Skeletal muscle satellite cell (primary cell): ENCODE results near the gene LHCGR.

ENCODE experiments used
- H3K27me3 ChIP-seq: 2 replicates; pipeline ENCODE4 v1.7.0; 2013; ENCODE audit warnings: low read length; ENCODE audit not compliant: control insufficient read depth, insufficient read depth
- H3K36me3 ChIP-seq: 2 replicates; pipeline ENCODE4 v1.7.0; 2013; ENCODE audit warnings: mild to moderate bottlenecking, control low read depth, low read length; ENCODE audit not compliant: insufficient read depth
- H3K4me1 ChIP-seq: 2 replicates; pipeline ENCODE4 v1.7.0; 2013; ENCODE audit warnings: low read length; ENCODE audit not compliant: control insufficient read depth, insufficient read depth
- H3K4me2 ChIP-seq: 2 replicates; pipeline ENCODE4 v1.7.0; 2013; ENCODE audit warnings: mild to moderate bottlenecking, low read length
- H3K4me3 ChIP-seq: 2 replicates; pipeline ENCODE4 v1.7.0; 2013; ENCODE audit warnings: low read length
- H3K9ac ChIP-seq: 2 replicates; pipeline ENCODE4 v1.7.0; 2013; ENCODE audit warnings: mild to moderate bottlenecking, low read depth, low read length, moderate library complexity
- H3K9me3 ChIP-seq: replicated peaks from 2 replicates; pipeline ENCODE4 v1.7.0; 2013; ENCODE audit warnings: mild to moderate bottlenecking, control low read depth, low read length

LHCGR gene

GRCh38 chr2:48699348-48699930 is 56.1 kb downstream of the LHCGR start:
- Histone ChIP-seq H3K4me2 (no peak overlapping the region), H3K27me3 (no peaks in the 10 kb centered on the region), H3K4me1 (no peaks in the 10 kb centered on the region), H3K36me3 (no peaks in the 10 kb centered on the region), H3K9ac (no peak overlapping the region), H3K4me3 (no peak overlapping the region), H3K9me3 (no peaks in the 10 kb centered on the region)

DNA sequence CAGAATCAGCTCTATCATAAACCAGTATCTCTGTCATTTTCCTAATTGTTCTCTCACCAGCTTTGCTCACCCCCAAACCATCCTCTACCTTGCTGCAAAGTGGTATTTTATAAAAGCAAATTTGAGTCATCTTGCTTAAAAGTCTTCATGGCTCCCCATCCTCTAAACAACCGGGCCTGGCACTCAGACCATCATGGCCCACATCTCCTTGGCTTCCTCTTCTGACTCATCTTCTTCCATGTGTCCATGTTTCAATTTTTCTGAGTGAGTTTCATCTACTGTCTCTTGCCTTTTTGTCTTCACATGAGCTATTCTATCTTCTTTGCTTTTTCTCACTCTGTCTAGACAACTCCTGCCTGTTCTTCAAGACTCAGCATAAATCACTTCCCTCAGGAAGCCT is 58.6 kb downstream of the LHCGR start:
- H3K4me2 ChIP-seq, result no peak overlapping the region
- H3K36me3 ChIP-seq, result no peaks in the 10 kb centered on the region
- H3K27me3 ChIP-seq, result no peaks in the 10 kb centered on the region
- no peaks in the 10 kb centered on the region for H3K4me1 ChIP-seq
- H3K9me3 ChIP-seq, result no peaks in the 10 kb centered on the region
- no peak overlapping the region for H3K4me3 ChIP-seq
- no peak overlapping the region for H3K9ac ChIP-seq

DNA sequence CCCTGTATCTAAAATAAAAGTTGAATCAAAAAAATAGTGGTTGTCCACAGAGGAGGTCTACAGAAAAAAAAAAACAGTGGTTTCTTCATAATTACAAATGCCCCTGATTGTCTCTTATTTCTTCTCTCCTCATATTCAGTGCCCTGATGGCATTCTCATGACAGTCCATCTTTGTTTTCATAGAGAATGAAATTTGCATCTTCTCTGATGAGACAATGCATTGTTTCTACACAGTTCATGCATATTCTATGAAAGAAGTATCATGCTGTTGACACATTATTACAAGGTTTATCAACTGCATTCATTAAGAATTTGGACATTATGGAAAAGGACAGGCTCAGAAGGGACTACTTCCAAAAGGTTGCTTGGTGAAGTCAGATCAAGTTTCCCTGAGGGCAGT is 59.5 kb downstream of the LHCGR start:
- H3K9ac ChIP-seq, result no peak overlapping the region
- H3K4me1 ChIP-seq, result no peaks in the 10 kb centered on the region
- no peak overlapping the region for H3K4me2 ChIP-seq
- no peaks in the 10 kb centered on the region for H3K27me3 ChIP-seq
- H3K4me3 ChIP-seq, result no peak overlapping the region
- H3K36me3 ChIP-seq, result no peaks in the 10 kb centered on the region
- H3K9me3 ChIP-seq, result no peaks in the 10 kb centered on the region

GRCh38 chr2:48694149-48694548 is 61.4 kb downstream of the LHCGR start:
- Histone ChIP-seq H3K9ac (no peak overlapping the region), H3K9me3 (no peaks in the 10 kb centered on the region), H3K27me3 (no peaks in the 10 kb centered on the region), H3K4me1 (no peaks in the 10 kb centered on the region), H3K4me2 (no peak overlapping the region), H3K36me3 (no peaks in the 10 kb centered on the region), H3K4me3 (no peak overlapping the region)

GRCh38 chr2:48693645-48694044 is 61.9 kb downstream of the LHCGR start:
- no peak overlapping the region for H3K4me2 ChIP-seq
- H3K4me1 ChIP-seq, result no peaks in the 10 kb centered on the region
- no peaks in the 10 kb centered on the region for H3K36me3 ChIP-seq
- no peaks in the 10 kb centered on the region for H3K27me3 ChIP-seq
- no peak overlapping the region for H3K9ac ChIP-seq
- H3K9me3 ChIP-seq, result no peaks in the 10 kb centered on the region
- H3K4me3 ChIP-seq, result no peak overlapping the region

- H3K4me2 ChIP-seq, result no peak overlapping the region
- no peak overlapping the region for H3K9ac ChIP-seq
- H3K36me3 ChIP-seq, result no peaks in the 10 kb centered on the region
- no peaks in the 10 kb centered on the region for H3K27me3 ChIP-seq
- no peaks in the 10 kb centered on the region for H3K4me1 ChIP-seq
- H3K9me3 ChIP-seq, result no peaks in the 10 kb centered on the region
- H3K4me3 ChIP-seq, result no peak overlapping the region
Observed at GRCh38 chr2:48693066-48693465, 62.5 kb downstream of the LHCGR start.

DNA sequence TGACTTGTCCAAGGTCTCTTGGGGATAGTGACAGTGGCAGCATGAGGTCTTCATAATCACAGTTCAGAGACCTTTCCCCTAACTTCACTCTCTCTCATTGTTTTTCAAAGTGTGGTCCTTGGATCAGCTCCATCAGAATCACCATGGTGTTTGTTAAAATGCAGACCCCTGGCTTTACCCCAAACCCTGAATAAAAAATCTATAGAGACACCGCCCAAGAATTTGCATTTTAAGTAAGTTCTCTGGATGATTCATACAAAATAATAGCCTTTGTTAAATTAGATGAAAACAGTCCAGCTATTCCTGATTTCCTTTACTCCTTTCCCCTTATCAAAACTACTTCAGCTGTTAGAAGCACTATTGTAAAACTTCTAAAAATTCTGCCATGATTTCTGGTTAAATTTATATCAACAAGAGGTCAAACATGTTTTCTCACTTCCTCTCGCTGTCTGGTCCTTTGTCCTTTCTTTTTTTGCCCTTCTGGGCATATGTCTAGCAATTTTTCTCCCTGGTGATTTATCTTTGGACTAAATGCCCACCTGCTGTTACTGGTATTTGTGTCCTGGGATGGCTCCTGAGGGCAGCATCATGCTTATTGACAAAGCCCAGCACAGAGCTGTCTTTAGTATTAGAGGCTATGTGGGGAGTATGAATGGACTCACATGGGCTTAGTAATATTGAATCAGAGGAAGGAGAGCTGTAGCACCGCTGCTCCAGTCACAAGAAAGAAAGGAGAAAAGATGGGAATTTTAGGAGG is 63.4 kb downstream of the LHCGR start:
- Histone ChIP-seq H3K4me1 (no peaks in the 10 kb centered on the region), H3K4me3 (no peak overlapping the region), H3K27me3 (no peaks in the 10 kb centered on the region), H3K9ac (no peak overlapping the region), H3K4me2 (no peak overlapping the region), H3K36me3 (no peaks in the 10 kb centered on the region), H3K9me3 (no peaks in the 10 kb centered on the region)

DNA sequence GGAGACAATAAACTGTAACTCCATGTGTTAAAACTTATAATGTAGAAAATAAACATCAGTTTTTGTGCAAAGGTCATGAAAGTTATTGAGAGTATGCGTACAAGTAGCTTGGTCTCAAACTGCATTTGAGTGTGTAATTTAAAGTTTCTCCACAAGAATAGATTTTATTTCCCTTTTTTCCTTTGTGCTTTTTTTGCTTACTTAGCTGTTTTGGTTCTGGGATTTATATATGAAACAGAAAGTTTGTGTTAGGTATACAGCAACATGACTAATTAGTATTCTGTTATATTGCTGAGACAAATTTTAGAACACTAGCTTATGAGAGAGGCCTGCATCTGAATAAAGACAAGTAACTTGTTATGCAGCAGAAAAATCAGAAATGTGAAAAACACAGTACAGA is 70.4 kb downstream of the LHCGR start:
- H3K4me3 ChIP-seq, result no peak overlapping the region
- no peaks in the 10 kb centered on the region for H3K9me3 ChIP-seq
- no peaks in the 10 kb centered on the region for H3K27me3 ChIP-seq
- no peak overlapping the region for H3K9ac ChIP-seq
- no peak overlapping the region for H3K4me2 ChIP-seq
- no peaks in the 10 kb centered on the region for H3K4me1 ChIP-seq
- H3K36me3 ChIP-seq, result no peaks in the 10 kb centered on the region

GRCh38 chr2:48677450-48677849 is 78.1 kb downstream of the LHCGR start:
- H3K9me3 ChIP-seq, result no peaks in the 10 kb centered on the region
- H3K27me3 ChIP-seq, result no peaks in the 10 kb centered on the region
- H3K36me3 ChIP-seq, result no peaks in the 10 kb centered on the region
- H3K4me3 ChIP-seq, result no peak overlapping the region
- no peaks in the 10 kb centered on the region for H3K4me1 ChIP-seq
- H3K9ac ChIP-seq, result no peak overlapping the region
- H3K4me2 ChIP-seq, result no peak overlapping the region

GRCh38 chr2:48674933-48675332 is 80.6 kb downstream of the LHCGR start:
- Histone ChIP-seq H3K4me2 (no peak overlapping the region), H3K27me3 (no peaks in the 10 kb centered on the region), H3K4me3 (no peak overlapping the region), H3K36me3 (no peaks in the 10 kb centered on the region), H3K9me3 (no peaks in the 10 kb centered on the region), H3K4me1 (no peaks in the 10 kb centered on the region), H3K9ac (no peak overlapping the region)

DNA sequence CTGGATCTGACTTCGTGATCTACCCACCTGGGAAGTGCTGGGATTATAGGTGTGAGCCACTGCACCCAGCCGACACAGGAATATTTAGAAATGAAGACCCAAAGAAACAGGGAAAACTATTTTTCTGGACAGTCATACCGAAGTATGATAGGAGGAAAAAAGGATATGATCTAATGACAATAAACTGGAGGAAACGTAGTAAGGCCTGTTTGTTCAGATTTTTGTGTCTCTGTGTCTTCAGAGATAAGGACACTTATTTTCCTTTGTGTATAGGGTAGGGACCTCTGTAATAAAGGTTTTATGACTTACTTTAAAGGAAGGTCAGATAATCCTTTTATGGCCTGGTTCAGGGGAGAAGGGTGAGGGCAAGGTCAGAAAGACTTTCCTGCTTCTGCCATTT is 81.9 kb downstream of the LHCGR start:
- Histone ChIP-seq H3K4me1 (no peaks in the 10 kb centered on the region), H3K27me3 (no peaks in the 10 kb centered on the region), H3K9me3 (no peaks in the 10 kb centered on the region), H3K36me3 (no peaks in the 10 kb centered on the region), H3K9ac (no peak overlapping the region), H3K4me2 (no peak overlapping the region), H3K4me3 (no peak overlapping the region)

- no peak overlapping the region for H3K4me2 ChIP-seq
- H3K4me1 ChIP-seq, result no peaks in the 10 kb centered on the region
- no peaks in the 10 kb centered on the region for H3K36me3 ChIP-seq
- no peaks in the 10 kb centered on the region for H3K9me3 ChIP-seq
- no peak overlapping the region for H3K4me3 ChIP-seq
- no peaks in the 10 kb centered on the region for H3K27me3 ChIP-seq
- H3K9ac ChIP-seq, result no peak overlapping the region
Observed at GRCh38 chr2:48668992-48669391, 86.5 kb downstream of the LHCGR start.
